ENCODE data around the gene RNF207.

GRCh38 chr1:6183520-6183989, 22.4 kb upstream of the RNF207 start:
- TF ChIP-seq TAF1 (IDR thresholded peaks at IDR 0.05; ENCODE audit: low read depth): no peak
- TF ChIP-seq RAD21 (IDR thresholded peaks at IDR 0.05; ENCODE audit: low read depth): no peak
- TF ChIP-seq EGR1 (IDR thresholded peaks at IDR 0.05): no peak
- TF ChIP-seq EP300 (IDR thresholded peaks at IDR 0.05; ENCODE audit: borderline replicate concordance): no peak
- no peak for TF ChIP-seq REST (IDR thresholded peaks at IDR 0.05; ENCODE audit: low read depth)
- no peak for TF ChIP-seq CREB1 (IDR thresholded peaks at IDR 0.05; ENCODE audit: low read depth)
- TF ChIP-seq CEBPB (IDR thresholded peaks at IDR 0.05): no peak
- no peak for TF ChIP-seq USF1 (IDR thresholded peaks at IDR 0.05)
- no peak for TF ChIP-seq MAX (IDR thresholded peaks at IDR 0.05)
- no peak for TF ChIP-seq ZBTB7A (IDR thresholded peaks at IDR 0.05; ENCODE audit: low read depth)
- TF ChIP-seq FOXM1 (IDR thresholded peaks at IDR 0.05; ENCODE audit: borderline replicate concordance, low read depth): no peak
- no peak for TF ChIP-seq NFIC (IDR thresholded peaks at IDR 0.05)
- TF ChIP-seq YY1 (IDR thresholded peaks at IDR 0.05; ENCODE audit: low read depth): no peak
- TF ChIP-seq TCF12 (IDR thresholded peaks at IDR 0.05; ENCODE audit: low read depth): no peak
